GM23338 (cell line): ENCODE results near the gene FOXE3. TPM values are rescaled to one million over a fixed set of nuclear protein-coding genes. Genes with fewer than 3 reads are reported as not detected.
A peak's percentile ranks its signal among the peaks of the same experiment; 100 is the strongest.

Source experiments
- ATAC-seq: fragments of 200-7000 bp; cut with Tn5 transposase; 3 replicates; pipeline ENCODE4 v1.9.1; 2020
- DNase-seq: peaks from one replicate; pipeline ENCODE4 v3.0.0-alpha.2; 2015; ENCODE audit warnings: low spot score
- H2AFZ ChIP-seq: fragments of 200-600 bp; sonication (generic); 2 replicates; pipeline ENCODE4 v1.8.0; 2016; ENCODE audit warnings: antibody characterized with exemption, mild to moderate bottlenecking, moderate library complexity
- H3F3A ChIP-seq: fragments of 200-600 bp; sonication (generic); replicated peaks from 2 replicates; pipeline ENCODE4 v1.8.0; 2017; ENCODE audit warnings: antibody characterized with exemption, mixed run types, low read depth
- H3K27ac ChIP-seq: fragments of 200-600 bp; sonication (generic); 2 replicates; pipeline ENCODE4 v1.6.1; 2016; ENCODE audit warnings: low read depth
- H3K27me3 ChIP-seq: fragments of 200-600 bp; sonication (generic); 2 replicates; pipeline ENCODE4 v1.8.0; 2016; ENCODE audit warnings: mild to moderate bottlenecking, mixed run types, moderate library complexity; ENCODE audit not compliant: insufficient read depth
- H3K36me3 ChIP-seq: fragments of 200-600 bp; sonication (generic); 2 replicates; pipeline ENCODE4 v1.8.0; 2016; ENCODE audit warnings: mild to moderate bottlenecking; ENCODE audit not compliant: insufficient read depth
- H3K4me1 ChIP-seq: fragments of 200-600 bp; sonication (generic); 2 replicates; pipeline ENCODE4 v1.8.0; 2016; ENCODE audit warnings: mild to moderate bottlenecking, moderate library complexity; ENCODE audit not compliant: insufficient read depth
- H3K4me2 ChIP-seq: fragments of 200-600 bp; sonication (generic); 2 replicates; pipeline ENCODE4 v1.7.1; 2017; ENCODE audit warnings: mixed run types
- H3K4me3 ChIP-seq: fragments of 200-600 bp; sonication (generic); 2 replicates; pipeline ENCODE4 v1.6.1; 2016; ENCODE audit warnings: mixed run types
- H3K79me2 ChIP-seq: fragments of 200-600 bp; sonication (generic); replicated peaks from 2 replicates; pipeline ENCODE4 v1.8.0; 2017; ENCODE audit warnings: mild to moderate bottlenecking; ENCODE audit not compliant: insufficient read depth
- H3K9me2 ChIP-seq: fragments of 200-600 bp; sonication (generic); 2 replicates; pipeline ENCODE4 v1.8.0; 2017; ENCODE audit not compliant: insufficient read depth
- H4K20me1 ChIP-seq: fragments of 200-600 bp; sonication (generic); replicated peaks from 2 replicates; pipeline ENCODE4 v1.8.0; 2017; ENCODE audit warnings: mild to moderate bottlenecking; ENCODE audit not compliant: insufficient read depth
- H3K27ac Mint-ChIP-seq: 2 replicates; pipeline ENCODE4 v1.8.0; 2020; ENCODE audit warnings: inconsistent platforms, mild to moderate bottlenecking, moderate library complexity, mixed read lengths
- H3K27me3 Mint-ChIP-seq: 3 replicates; pipeline ENCODE4 v1.8.0; 2022; ENCODE audit warnings: low read depth, mild to moderate bottlenecking, moderate library complexity, mixed read lengths, inconsistent platforms; ENCODE audit not compliant: insufficient read depth, poor library complexity
- H3K36me3 Mint-ChIP-seq: 3 replicates; pipeline ENCODE4 v1.8.0; 2021; ENCODE audit warnings: low read depth, mild to moderate bottlenecking, inconsistent platforms, moderate library complexity, mixed read lengths
- H3K4me1 Mint-ChIP-seq: 3 replicates; pipeline ENCODE4 v1.8.0; 2020; ENCODE audit warnings: mild to moderate bottlenecking, inconsistent platforms, mixed read lengths
- H3K4me3 Mint-ChIP-seq: 3 replicates; pipeline ENCODE4 v1.8.0; 2021; ENCODE audit warnings: moderate library complexity, mild to moderate bottlenecking, inconsistent platforms, mixed read lengths
- H3K9me3 Mint-ChIP-seq: 3 replicates; pipeline ENCODE4 v1.8.0; 2020; ENCODE audit warnings: moderate library complexity, mild to moderate bottlenecking, inconsistent platforms, mixed read lengths
- CREB1 ChIP-seq: fragments of 250-450 bp; sonication (Bioruptor Pico); IDR thresholded peaks from 2 replicates; pipeline ENCODE4 v1.5.0; 2020; ENCODE audit warnings: low read depth, mild to moderate bottlenecking, moderate library complexity
- CTCF ChIP-seq, 2 experiments: fragments of 200-600 bp in 1 of 2; sonication (generic) in 1 of 2; conservative IDR thresholded peaks; 2 replicates each; pipeline versions ENCODE4 v1.5.1 to v1.6.1; 2016 to 2017; ENCODE audit warnings: antibody characterized with exemption in 2 of 2, low read depth in 2 of 2, mild to moderate bottlenecking in 2 of 2, moderate library complexity in 1 of 2
- ETS1 ChIP-seq: IDR thresholded peaks from 2 replicates; pipeline ENCODE4 v1.6.1; 2016; ENCODE audit warnings: antibody characterized with exemption
- EZH2 ChIP-seq: fragments of 200-600 bp; sonication (generic); IDR thresholded peaks from one replicate; pipeline ENCODE4 v1.8.0; 2017; ENCODE audit warnings: antibody characterized with exemption, mild to moderate bottlenecking, low read depth; ENCODE audit not compliant: unreplicated experiment
- EZH2phosphoT487 ChIP-seq: fragments of 200-600 bp; sonication (generic); IDR thresholded peaks from one replicate; pipeline ENCODE4 v1.8.1; 2018; ENCODE audit warnings: antibody characterized with exemption; ENCODE audit not compliant: unreplicated experiment
- JUNB ChIP-seq: IDR thresholded peaks from one replicate; pipeline ENCODE4 v1.6.1; 2016; ENCODE audit warnings: antibody characterized with exemption; ENCODE audit not compliant: unreplicated experiment
- NANOG ChIP-seq: IDR thresholded peaks from 2 replicates; pipeline ENCODE4 v1.6.1; 2016; ENCODE audit warnings: antibody characterized with exemption, borderline replicate concordance
- POLR2AphosphoS5 ChIP-seq: IDR thresholded peaks from 2 replicates; pipeline ENCODE4 v1.6.1; 2016; ENCODE audit warnings: antibody characterized with exemption, low read depth
- REST ChIP-seq: IDR thresholded peaks from one replicate; pipeline ENCODE4 v1.6.1; 2018; ENCODE audit warnings: antibody characterized with exemption; ENCODE audit not compliant: unreplicated experiment
- STAT1 ChIP-seq: IDR thresholded peaks from one replicate; pipeline ENCODE4 v1.6.1; 2016; ENCODE audit warnings: antibody characterized with exemption; ENCODE audit not compliant: unreplicated experiment
- ZNF114 ChIP-seq: fragments of 250-450 bp; sonication (Bioruptor Pico); IDR thresholded peaks from 2 replicates; pipeline ENCODE4 v1.5.0; 2020; ENCODE audit warnings: mild to moderate bottlenecking, moderate library complexity
- ZNF331 ChIP-seq: fragments of 250-450 bp; sonication (Bioruptor Pico); IDR thresholded peaks from 2 replicates; pipeline ENCODE4 v1.5.0; 2020; ENCODE audit warnings: low read depth, mild to moderate bottlenecking, moderate library complexity
- ZNF462 ChIP-seq: fragments of 250-450 bp; sonication (Bioruptor Pico); IDR thresholded peaks from 2 replicates; pipeline ENCODE4 v1.5.0; 2020; ENCODE audit warnings: mild to moderate bottlenecking, moderate library complexity
- polyA plus RNA-seq: library from polyadenylated mRNA; unstranded; fragments of >200 nt; fragmentation: Nextera tagmentation; extraction: Ambion mirVana; gene quantifications from 2 replicates; pipeline ENCODE4 v1.2.1, GENCODE V29; 2016
- total RNA-seq: library from RNA; depleted of rRNA; stranded (reverse); fragments of >200 nt; shearing (Covaris generic); gene quantifications from 2 replicates; pipeline ENCODE4 v1.2.3, GENCODE V29; 2014

The FOXE3 gene
- total and polyA plus RNA-seq, 2 experiments from 2014 or later = not detected

GRCh38 chr1:47438165-47439016 is 22.3 kb downstream of the FOXE3 start:
- Histone ChIP-seq H3K79me2 (no peaks in the 10 kb centered on the region), H3K4me3 (peak overlapping the region; percentile 63; the same call in 1 of the 2 replicates), H3K4me2 (peak overlapping the region; percentile 67; the same call in 1 of the 2 replicates), H3F3A (peaks cover 6% of the 10 kb centered on the region), H3K9me2 (no peaks in the 10 kb centered on the region), H3K27me3 (peaks cover 98% of the 10 kb centered on the region), H4K20me1 (peaks cover 22% of the 10 kb centered on the region; the same call in 1 of the 2 replicates), H3K27ac (no peak overlapping the region), H3K4me1 (peaks cover 34% of the 10 kb centered on the region; the same call in 1 of the 2 replicates), H2AFZ (no peak overlapping the region), H3K36me3 (no peaks in the 10 kb centered on the region)
- Mint-ChIP-seq H3K4me1 (peaks cover 24% of the 10 kb centered on the region), H3K36me3 (no peaks in the 10 kb centered on the region), H3K9me3 (no peaks in the 10 kb centered on the region), H3K27me3 (peaks cover 42% of the 10 kb centered on the region), H3K27ac (no peak overlapping the region), H3K4me3 (peak overlapping the region; percentile 58)
- no peak for TF ChIP-seq CREB1 (CRISPR knock-in tag)
- TF ChIP-seq JUNB = no peak
- no peak for TF ChIP-seq REST
- no peak for TF ChIP-seq NANOG
- TF ChIP-seq ZNF462 (CRISPR knock-in tag) = no peak
- no peak for TF ChIP-seq ZNF114 (CRISPR knock-in tag)
- no peak for TF ChIP-seq CTCF (conservative IDR thresholded peaks at IDR 0.05; ENCODE audit: low read depth in 2 of 2)
- peak; percentile 96 for TF ChIP-seq EZH2phosphoT487
- TF ChIP-seq EZH2 = peak; percentile 99
- no peak for TF ChIP-seq ZNF331
- TF ChIP-seq POLR2AphosphoS5 = no peak
- no peak for TF ChIP-seq STAT1
- TF ChIP-seq ETS1 = no peak
- DNase-seq (peak; percentile 41), ATAC-seq (no peak)
